A673 (cell line): ENCODE results near the gene UBFD1. TPM values are rescaled to one million over a fixed set of nuclear protein-coding genes. Genes with fewer than 3 reads are reported as not detected.
A peak's percentile ranks its signal among the peaks of the same experiment; 100 is the strongest.

Source experiments
- BruUV-seq: library from RNA; stranded (reverse); fragments of 400-500 nt; replicated peaks from 2 replicates; lab custom pipeline; 2021; lab: Mats Ljungman, UMichigan
- CTCF ChIA-PET: fragments of 300-600 bp; sonication (Branson Sonifier 250); formaldehyde crosslinking; loops from one replicate; lab custom pipeline; 2022; ENCODE audit warnings: antibody characterized with exemption; lab: Charles Lee
- POLR2A ChIA-PET: fragments of 300-600 bp; sonication (Branson Sonifier 250); formaldehyde crosslinking; loops from one replicate; lab custom pipeline; 2022; ENCODE audit warnings: antibody characterized with exemption; ENCODE audit not compliant: low non-redundant PET; lab: Charles Lee
- DNase-seq: peaks from one replicate; pipeline ENCODE4 v3.0.0-alpha.2; 2015; ENCODE audit warnings: low spot score
- H3K27ac ChIP-seq: fragments of 200-600 bp; sonication (generic); 2 replicates; pipeline ENCODE4 v1.5.1; 2016; ENCODE audit warnings: mixed run types, low read depth, mild to moderate bottlenecking, mixed read lengths, antibody characterized with exemption, low read length; ENCODE audit not compliant: poor library complexity, severe bottlenecking
- H3K27me3 ChIP-seq: fragments of 200-600 bp; sonication (generic); replicated peaks from 2 replicates; pipeline ENCODE4 v1.6.1; 2017; ENCODE audit warnings: mixed run types, low read depth, mild to moderate bottlenecking, mixed read lengths, antibody characterized with exemption, low read length; ENCODE audit not compliant: insufficient read depth, poor library complexity
- H3K36me3 ChIP-seq: fragments of 200-600 bp; sonication (generic); 2 replicates; pipeline ENCODE4 v1.6.1; 2016; ENCODE audit warnings: mixed run types, mild to moderate bottlenecking, mixed read lengths, antibody characterized with exemption, low read length; ENCODE audit not compliant: insufficient read depth, poor library complexity, severe bottlenecking
- H3K4me1 ChIP-seq: fragments of 200-600 bp; sonication (generic); 2 replicates; pipeline ENCODE4 v1.6.1; 2017; ENCODE audit warnings: mixed run types, mild to moderate bottlenecking, mixed read lengths, antibody characterized with exemption, low read length; ENCODE audit not compliant: insufficient read depth, poor library complexity, severe bottlenecking
- H3K4me3 ChIP-seq: fragments of 200-600 bp; sonication (generic); 2 replicates; pipeline ENCODE4 v1.5.1; 2016; ENCODE audit warnings: low read depth, mixed run types, mild to moderate bottlenecking, mixed read lengths, low read length; ENCODE audit not compliant: poor library complexity, severe bottlenecking
- H3K9me3 ChIP-seq: fragments of 200-600 bp; sonication (generic); 2 replicates; pipeline ENCODE4 v1.6.1; 2016; ENCODE audit warnings: mixed run types, low read depth, mild to moderate bottlenecking, mixed read lengths, antibody characterized with exemption, low read length; ENCODE audit not compliant: poor library complexity, severe bottlenecking
- CTCF ChIP-seq: fragments of 300-800, 200-600 bp; sonication (generic); conservative IDR thresholded peaks from 2 replicates; pipeline ENCODE4 v1.5.1; 2017; ENCODE audit warnings: low read depth, mild to moderate bottlenecking, antibody characterized with exemption, low read length, moderate library complexity, mixed read lengths
- EZH2 ChIP-seq: fragments of 200-600 bp; sonication (generic); IDR thresholded peaks from 2 replicates; pipeline ENCODE4 v1.6.1; 2017; ENCODE audit warnings: borderline replicate concordance, low read depth, mild to moderate bottlenecking, mixed read lengths, antibody characterized with exemption, low read length; ENCODE audit not compliant: poor library complexity, severe bottlenecking
- intact Hi-C: fragments of 100-400 bp; cut with micrococcal nuclease; formaldehyde crosslinking; loops from one replicate; pipeline ENCODE4 v1.10.0; 2022; ENCODE audit not compliant: unreplicated experiment
- total RNA-seq: library from RNA; stranded (reverse); gene quantifications from 2 replicates; pipeline ENCODE4 v1.2.3, GENCODE V29; 2021

UBFD1 gene
- total RNA-seq, 1 experiment from 2014 or later: 121 TPM

GRCh38 chr16:23554536-23554935, 3.0 kb upstream of the UBFD1 start:
- Histone ChIP-seq H3K4me1 (peaks cover 23% of the 10 kb centered on the region), H3K36me3 (peaks cover 42% of the 10 kb centered on the region), H3K27me3 (no peaks in the 10 kb centered on the region), H3K9me3 (no peaks in the 10 kb centered on the region), H3K27ac (no peak overlapping the region), H3K4me3 (no peak overlapping the region)
- intact Hi-C loops: no loop called here
- TF ChIP-seq EZH2 (no peak), CTCF (no peak)
- ChIA-PET POLR2A (no interaction called here), CTCF (no interaction called here)
- peak; percentile 13 for DNase-seq
- BruUV-seq: no TSS peak

- TF ChIP-seq EZH2 (no peak), CTCF (no peak)
- H3K4me1 ChIP-seq: peaks cover 23% of the 10 kb centered on the region
- no TSS peak for BruUV-seq
- no peaks in the 10 kb centered on the region for H3K27me3 ChIP-seq
- H3K27ac ChIP-seq: peak overlapping the region; percentile 95
- CTCF ChIA-PET: interaction anchor here (0.6 to 1.0 kb wide), 3 partner anchors 169 to 479 kb away, joined by 3 read pairs; no protein-coding TSS in a partner anchor
- H3K4me3 ChIP-seq: peak overlapping the region; percentile 74
- no peaks in the 10 kb centered on the region for H3K9me3 ChIP-seq
- POLR2A ChIA-PET: interaction anchor here (0.6 kb wide), 1 partner anchor 944 kb away, joined by 3 read pairs; no protein-coding TSS in a partner anchor
- no peak for DNase-seq
- peaks cover 46% of the 10 kb centered on the region for H3K36me3 ChIP-seq
- intact Hi-C loops: no loop called here
These were observed 514 bp downstream of the UBFD1 start for GRCh38 chr16:23557779-23558702.

- Histone ChIP-seq H3K27me3 (no peaks in the 10 kb centered on the region), H3K36me3 (peaks cover 76% of the 10 kb centered on the region), H3K4me1 (peaks cover 11% of the 10 kb centered on the region), H3K27ac (no peak overlapping the region), H3K9me3 (no peaks in the 10 kb centered on the region), H3K4me3 (no peak overlapping the region)
- intact Hi-C loops: no loop called here
- no peak for DNase-seq
- CTCF ChIA-PET: no interaction called here
- BruUV-seq: no TSS peak
- no peak for TF ChIP-seq EZH2
- no peak for TF ChIP-seq CTCF
- POLR2A ChIA-PET: no interaction called here
These were observed 4.1 kb downstream of the UBFD1 start for GRCh38 chr16:23561586-23561985.
